ENCODE measurements around the gene VMAC.

DNA sequence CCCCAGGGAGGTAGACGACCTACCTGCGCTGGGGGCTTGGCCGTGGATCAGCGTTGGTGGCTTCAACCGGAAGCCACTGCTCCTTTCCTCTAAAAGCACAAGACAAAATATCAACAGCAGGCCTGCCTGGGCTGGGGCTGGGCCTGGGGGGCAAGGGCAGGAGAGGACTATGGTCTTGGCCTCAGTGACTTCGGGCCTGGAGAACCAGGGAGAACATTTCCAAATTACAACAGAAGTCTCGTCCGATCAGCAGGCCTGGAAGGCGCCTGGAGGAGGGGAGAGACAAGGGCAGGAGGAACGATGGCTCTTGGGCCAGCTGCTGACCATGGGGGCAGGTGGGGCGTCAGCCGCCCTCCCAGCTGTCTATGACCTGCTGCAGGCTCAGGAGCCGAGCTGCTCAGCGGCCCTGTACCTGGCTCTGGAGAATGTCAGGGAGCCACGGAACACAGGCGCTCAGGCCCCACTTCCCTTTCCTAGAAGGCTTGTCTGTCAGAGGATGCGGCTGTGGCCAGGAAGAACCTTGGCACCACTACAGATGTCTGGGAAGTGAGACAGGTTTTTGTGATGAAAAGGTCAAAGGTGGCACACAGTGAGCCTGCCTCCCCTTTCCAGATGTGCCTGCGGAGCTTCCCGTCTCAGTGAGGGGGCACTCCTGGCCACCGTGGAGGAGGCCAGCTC, 28.9 kb downstream of the VMAC start:
- TF ChIP-seq, protein P1, sequence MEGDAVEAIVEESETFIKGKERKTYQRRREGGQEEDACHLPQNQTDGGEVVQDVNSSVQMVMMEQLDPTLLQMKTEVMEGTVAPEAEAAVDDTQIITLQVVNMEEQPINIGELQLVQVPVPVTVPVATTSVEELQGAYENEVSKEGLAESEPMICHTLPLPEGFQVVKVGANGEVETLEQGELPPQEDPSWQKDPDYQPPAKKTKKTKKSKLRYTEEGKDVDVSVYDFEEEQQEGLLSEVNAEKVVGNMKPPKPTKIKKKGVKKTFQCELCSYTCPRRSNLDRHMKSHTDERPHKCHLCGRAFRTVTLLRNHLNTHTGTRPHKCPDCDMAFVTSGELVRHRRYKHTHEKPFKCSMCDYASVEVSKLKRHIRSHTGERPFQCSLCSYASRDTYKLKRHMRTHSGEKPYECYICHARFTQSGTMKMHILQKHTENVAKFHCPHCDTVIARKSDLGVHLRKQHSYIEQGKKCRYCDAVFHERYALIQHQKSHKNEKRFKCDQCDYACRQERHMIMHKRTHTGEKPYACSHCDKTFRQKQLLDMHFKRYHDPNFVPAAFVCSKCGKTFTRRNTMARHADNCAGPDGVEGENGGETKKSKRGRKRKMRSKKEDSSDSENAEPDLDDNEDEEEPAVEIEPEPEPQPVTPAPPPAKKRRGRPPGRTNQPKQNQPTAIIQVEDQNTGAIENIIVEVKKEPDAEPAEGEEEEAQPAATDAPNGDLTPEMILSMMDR (conservative IDR thresholded peaks at IDR 0.05) = no peak
- TF ChIP-seq EZH2 (IDR thresholded peaks at IDR 0.05; ENCODE audit: low read depth) = no peak
